PC-9 (cell line): ENCODE results near the gene PAK4. TPM values are rescaled to one million over a fixed set of nuclear protein-coding genes. Genes with fewer than 3 reads are reported as not detected.

Source experiments
- BruUV-seq: library from RNA; stranded (reverse); fragments of 400-500 nt; replicated peaks from 2 replicates; lab custom pipeline; 2021; lab: Mats Ljungman, UMichigan
- CTCF ChIA-PET: fragments of 300-600 bp; sonication (Branson Sonifier 250); formaldehyde crosslinking; loops from one replicate; lab custom pipeline; 2022; ENCODE audit warnings: antibody characterized with exemption; lab: Charles Lee
- POLR2A ChIA-PET: fragments of 300-600 bp; sonication (Branson Sonifier 250); formaldehyde crosslinking; loops from one replicate; lab custom pipeline; 2022; ENCODE audit warnings: antibody characterized with exemption; ENCODE audit not compliant: unreplicated experiment; lab: Charles Lee
- DNase-seq, 2 experiments: peaks; one replicate each; pipeline versions ENCODE4 v3.0.0 to v3.0.0-alpha.2; 2015 to 2022; ENCODE audit warnings: mixed read lengths in 1 of 2
- H2AFZ ChIP-seq: fragments of 200-600 bp; sonication (generic); 2 replicates; pipeline ENCODE4 v1.8.1; 2017; ENCODE audit warnings: antibody characterized with exemption
- H3F3A ChIP-seq: fragments of 200-600 bp; sonication (generic); 2 replicates; pipeline ENCODE4 v1.8.1; 2017; ENCODE audit warnings: antibody characterized with exemption, mild to moderate bottlenecking, low read depth; ENCODE audit not compliant: insufficient read depth
- H3K27ac ChIP-seq: fragments of 200-600 bp; sonication (generic); 2 replicates; pipeline ENCODE4 v1.6.1; 2016; ENCODE audit warnings: mixed run types
- H3K27me3 ChIP-seq: fragments of 200-600 bp; sonication (generic); 2 replicates; pipeline ENCODE4 v1.6.1; 2016; ENCODE audit warnings: low read depth, mixed run types; ENCODE audit not compliant: insufficient read depth
- H3K36me3 ChIP-seq: fragments of 200-600 bp; sonication (generic); 2 replicates; pipeline ENCODE4 v1.6.1; 2016; ENCODE audit warnings: low read depth, mixed run types
- H3K4me1 ChIP-seq: fragments of 200-600 bp; sonication (generic); replicated peaks from 2 replicates; pipeline ENCODE4 v1.6.1; 2016; ENCODE audit warnings: mixed run types; ENCODE audit not compliant: insufficient read depth
- H3K4me2 ChIP-seq: fragments of 200-600 bp; sonication (generic); 2 replicates; pipeline ENCODE4 v1.6.1; 2017; ENCODE audit warnings: mixed run types
- H3K4me3 ChIP-seq: fragments of 200-600 bp; sonication (generic); 2 replicates; pipeline ENCODE4 v1.6.1; 2016; ENCODE audit warnings: mixed run types
- H3K79me2 ChIP-seq: fragments of 200-600 bp; sonication (generic); 2 replicates; pipeline ENCODE4 v1.6.1; 2017; ENCODE audit warnings: low read depth, mixed run types
- H3K9me2 ChIP-seq: fragments of 200-600 bp; sonication (generic); 2 replicates; pipeline ENCODE4 v1.8.1; 2017; ENCODE audit warnings: mild to moderate bottlenecking; ENCODE audit not compliant: insufficient read depth
- H3K9me3 ChIP-seq: fragments of 200-600 bp; sonication (generic); 2 replicates; pipeline ENCODE4 v1.8.1; 2016; ENCODE audit warnings: low read depth; ENCODE audit not compliant: insufficient read depth
- H4K20me1 ChIP-seq: fragments of 200-600 bp; sonication (generic); 2 replicates; pipeline ENCODE4 v1.8.1; 2017; ENCODE audit not compliant: insufficient read depth
- CTCF ChIP-seq: fragments of 200-600 bp; sonication (generic); conservative IDR thresholded peaks from 2 replicates; pipeline ENCODE4 v1.6.1; 2017; ENCODE audit warnings: mixed run types, antibody characterized with exemption, mild to moderate bottlenecking, moderate library complexity
- EZH2 ChIP-seq: fragments of 200-600 bp; sonication (generic); IDR thresholded peaks from 2 replicates; pipeline ENCODE4 v1.8.0; 2017; ENCODE audit warnings: antibody characterized with exemption, low read depth
- intact Hi-C: fragments of 100-400 bp; cut with micrococcal nuclease; formaldehyde crosslinking; loops from one replicate; pipeline ENCODE4 v1.10.0; 2022; ENCODE audit not compliant: unreplicated experiment
- total RNA-seq: library from RNA; stranded (reverse); gene quantifications from 2 replicates; pipeline ENCODE4 v1.2.3, GENCODE V29; 2021

The PAK4 gene
- total RNA-seq, 1 experiment from 2014 or later: 77.8 TPM

GRCh38 chr19:39084732-39085080 lies 40.9 kb upstream of the PAK4 start:
- H3K4me2 ChIP-seq: peak overlapping the region; percentile 82
- peak overlapping the region; percentile 96 for H3K4me3 ChIP-seq
- CTCF ChIA-PET: interaction anchor here (0.6 to 1.1 kb wide), 3 partner anchors 10 to 12 kb away, joined by 3 to 13 read pairs (median 3); no protein-coding TSS in a partner anchor
- no TSS peak for BruUV-seq
- H4K20me1 ChIP-seq: no peaks in the 10 kb centered on the region
- H3F3A ChIP-seq: peaks cover 16% of the 10 kb centered on the region; the same call in 1 of the 2 replicates
- no peaks in the 10 kb centered on the region for H3K36me3 ChIP-seq
- H3K9me2 ChIP-seq: no peaks in the 10 kb centered on the region
- no peaks in the 10 kb centered on the region for H3K27me3 ChIP-seq
- TF ChIP-seq EZH2 (no peak), CTCF (no peak)
- peaks cover 23% of the 10 kb centered on the region for H3K4me1 ChIP-seq
- intact Hi-C loops: no loop called here
- H3K27ac ChIP-seq: no peak overlapping the region
- POLR2A ChIA-PET: interaction anchor here (0.6 kb wide), 1 partner anchor 324 kb away, joined by 5 read pairs; no protein-coding TSS in a partner anchor
- H3K79me2 ChIP-seq: peaks cover 19% of the 10 kb centered on the region
- no peak for DNase-seq
- peak overlapping the region; percentile 82 for H2AFZ ChIP-seq
- H3K9me3 ChIP-seq: no peaks in the 10 kb centered on the region

GRCh38 chr19:39085392-39085791 lies 40.2 kb upstream of the PAK4 start:
- H3K27ac ChIP-seq: no peak overlapping the region
- peaks cover 19% of the 10 kb centered on the region for H3K79me2 ChIP-seq
- CTCF ChIA-PET: interaction anchor here (1.0 kb wide), 1 partner anchor 11 kb away, joined by 3 read pairs; no protein-coding TSS in a partner anchor
- no peaks in the 10 kb centered on the region for H4K20me1 ChIP-seq
- H3K4me2 ChIP-seq: peak overlapping the region; percentile 82
- no peaks in the 10 kb centered on the region for H3K9me3 ChIP-seq
- POLR2A ChIA-PET: no interaction called here
- no peak overlapping the region for H2AFZ ChIP-seq
- peaks cover 13% of the 10 kb centered on the region; the same call in 1 of the 2 replicates for H3F3A ChIP-seq
- no peak overlapping the region for H3K4me3 ChIP-seq
- TF ChIP-seq EZH2: no peak
- TF ChIP-seq CTCF: no peak
- H3K4me1 ChIP-seq: peaks cover 21% of the 10 kb centered on the region
- no peaks in the 10 kb centered on the region for H3K9me2 ChIP-seq
- intact Hi-C loops: no loop called here
- H3K27me3 ChIP-seq: no peaks in the 10 kb centered on the region
- no peaks in the 10 kb centered on the region for H3K36me3 ChIP-seq
- DNase-seq: no peak
- BruUV-seq: no TSS peak

GRCh38 chr19:39086386-39086785 lies 39.2 kb upstream of the PAK4 start:
- Histone ChIP-seq H3K4me1 (peaks cover 21% of the 10 kb centered on the region), H3K4me3 (no peak overlapping the region), H3K79me2 (peaks cover 13% of the 10 kb centered on the region), H3K9me3 (no peaks in the 10 kb centered on the region), H3K36me3 (no peaks in the 10 kb centered on the region), H3F3A (peaks cover 9% of the 10 kb centered on the region; the same call in 1 of the 2 replicates), H4K20me1 (no peaks in the 10 kb centered on the region), H3K4me2 (no peak overlapping the region), H2AFZ (no peak overlapping the region), H3K27ac (no peak overlapping the region), H3K9me2 (no peaks in the 10 kb centered on the region), H3K27me3 (no peaks in the 10 kb centered on the region)
- DNase-seq: no peak
- POLR2A ChIA-PET: no interaction called here
- intact Hi-C loops: no loop called here
- CTCF ChIA-PET: interaction anchor here (0.6 to 0.7 kb wide), 2 partner anchors 50 to 100 kb away, joined by 4 to 9 read pairs; no protein-coding TSS in a partner anchor
- BruUV-seq: no TSS peak
- TF ChIP-seq CTCF: no peak
- no peak for TF ChIP-seq EZH2
